Activated naive CD4-positive, alpha-beta T cell treated with Interleukin-2 at 50 U/mL for 16 hours (primary cell): ENCODE measurements around the gene COL4A1.

ENCODE experiments used
- DNase-seq: peaks from one replicate; pipeline ENCODE4 v3.0.0-alpha.2; 2020

The COL4A1 gene

DNA sequence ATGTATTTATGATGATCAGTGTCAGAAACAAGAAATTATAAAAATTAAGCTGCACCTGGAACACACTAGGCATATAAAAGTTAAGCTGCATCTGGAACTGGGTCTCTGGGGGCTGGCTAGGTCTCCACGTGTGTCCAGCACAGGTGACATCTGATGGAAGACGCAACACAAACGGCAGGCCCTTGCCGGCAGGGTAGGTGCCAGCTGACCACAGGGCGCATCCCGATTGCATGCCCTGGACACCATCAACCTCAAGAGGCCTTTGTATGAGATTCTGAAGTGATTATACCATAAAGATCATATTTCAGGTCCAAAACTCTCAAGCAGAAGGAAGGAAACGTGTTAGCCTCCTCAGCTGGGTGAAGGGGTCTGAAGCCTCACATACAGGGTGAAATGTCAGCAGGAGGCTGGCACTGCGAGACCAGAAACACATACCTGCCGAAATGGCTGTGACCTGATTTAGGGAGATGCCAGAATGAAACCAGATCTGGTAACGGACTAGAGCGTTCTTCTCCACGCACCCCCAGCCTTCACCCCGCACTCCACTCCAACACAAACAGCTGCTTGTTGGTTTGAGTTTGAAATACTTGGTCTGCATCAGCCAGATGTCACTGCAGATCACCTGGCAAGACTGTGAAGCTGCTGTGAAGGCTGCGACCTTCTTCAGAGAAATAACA is 37.3 kb downstream of the COL4A1 start:
- DNase-seq = no peak

DNA sequence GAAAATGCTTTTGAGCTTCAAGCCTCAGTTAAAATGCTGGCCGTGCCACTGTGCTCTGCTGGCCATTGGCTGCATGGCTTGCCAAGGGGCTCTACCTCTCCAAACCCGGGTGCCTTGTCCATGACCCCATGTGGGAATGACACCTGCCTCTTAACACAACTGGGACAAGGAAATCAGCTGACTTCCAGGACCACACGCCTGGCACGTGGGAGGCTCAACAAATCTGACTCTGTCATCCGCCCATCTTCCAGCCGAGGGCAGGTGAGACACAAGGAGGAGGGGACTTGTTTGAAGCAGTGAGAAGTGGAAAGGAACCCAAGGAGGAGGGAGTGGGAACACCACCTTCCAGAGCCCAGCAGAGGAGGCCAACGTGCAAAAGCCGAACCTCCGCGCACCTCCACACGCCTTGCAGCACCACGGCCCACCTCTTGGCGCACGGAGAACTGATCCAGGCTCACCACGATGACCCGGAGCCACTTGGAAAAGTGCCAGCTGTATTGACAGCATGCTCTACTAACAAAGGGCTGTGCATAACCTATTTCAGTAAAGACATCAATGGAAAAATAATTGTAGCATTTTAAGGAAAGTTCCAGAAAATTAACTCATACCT is 38.3 kb downstream of the COL4A1 start:
- DNase-seq = no peak

DNA sequence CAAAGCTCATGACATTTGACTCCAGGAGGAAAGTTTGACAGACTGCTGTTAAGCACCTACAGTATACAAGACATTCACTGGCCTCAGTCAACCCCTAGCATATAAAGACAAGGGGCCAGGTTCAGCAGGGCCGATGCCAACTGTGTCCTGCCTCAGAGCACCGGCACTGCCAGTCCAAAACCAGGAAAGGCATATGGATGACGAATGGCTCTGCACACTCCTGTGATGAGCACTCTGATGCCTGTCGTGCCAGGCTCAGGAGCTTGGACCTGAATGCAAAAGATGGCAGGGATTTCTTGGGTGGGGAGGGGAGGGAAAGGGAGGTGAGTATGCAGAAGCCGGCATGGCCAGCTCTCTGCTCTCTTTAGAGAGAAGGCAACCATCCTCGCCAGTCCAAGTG is 38.9 kb downstream of the COL4A1 start:
- no peak for DNase-seq

DNA sequence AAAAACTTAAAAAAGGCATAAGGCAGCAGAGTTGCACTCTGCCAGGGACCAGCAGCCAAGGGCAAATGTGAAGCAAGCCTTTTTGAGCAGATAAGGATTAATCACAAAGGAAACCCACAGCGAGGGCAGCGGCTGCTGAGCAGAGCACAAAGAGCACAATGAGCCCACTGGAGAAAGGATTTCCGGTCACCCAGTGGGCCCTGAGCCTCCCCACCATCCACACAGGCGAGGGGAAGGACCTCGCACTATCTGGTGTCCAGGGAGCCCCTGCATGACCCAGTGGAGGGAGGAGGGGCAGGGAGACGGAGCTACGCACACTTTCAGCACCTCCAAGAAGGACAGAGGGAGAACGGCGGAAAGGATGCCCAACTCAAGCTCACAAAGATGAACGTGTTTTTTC is 40.0 kb downstream of the COL4A1 start:
- DNase-seq = no peak

DNA sequence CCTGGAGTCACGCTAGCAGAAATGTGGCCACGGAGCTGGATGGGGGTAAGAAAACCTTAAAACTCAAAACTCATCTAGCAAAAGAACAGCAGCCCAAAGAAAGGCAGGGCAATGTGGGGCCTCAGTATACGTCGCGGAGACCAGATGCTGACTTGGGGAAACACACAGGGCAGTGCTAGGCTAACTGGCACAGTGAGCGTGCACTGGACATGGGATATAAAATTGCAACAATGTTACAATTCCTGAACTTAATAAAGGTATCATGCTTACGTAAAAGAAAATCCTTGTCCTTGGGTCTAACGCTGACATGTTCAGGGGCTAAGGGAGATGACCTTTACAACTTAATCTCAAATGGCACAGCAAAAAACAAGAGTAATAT is 40.5 kb downstream of the COL4A1 start:
- no peak for DNase-seq

DNA sequence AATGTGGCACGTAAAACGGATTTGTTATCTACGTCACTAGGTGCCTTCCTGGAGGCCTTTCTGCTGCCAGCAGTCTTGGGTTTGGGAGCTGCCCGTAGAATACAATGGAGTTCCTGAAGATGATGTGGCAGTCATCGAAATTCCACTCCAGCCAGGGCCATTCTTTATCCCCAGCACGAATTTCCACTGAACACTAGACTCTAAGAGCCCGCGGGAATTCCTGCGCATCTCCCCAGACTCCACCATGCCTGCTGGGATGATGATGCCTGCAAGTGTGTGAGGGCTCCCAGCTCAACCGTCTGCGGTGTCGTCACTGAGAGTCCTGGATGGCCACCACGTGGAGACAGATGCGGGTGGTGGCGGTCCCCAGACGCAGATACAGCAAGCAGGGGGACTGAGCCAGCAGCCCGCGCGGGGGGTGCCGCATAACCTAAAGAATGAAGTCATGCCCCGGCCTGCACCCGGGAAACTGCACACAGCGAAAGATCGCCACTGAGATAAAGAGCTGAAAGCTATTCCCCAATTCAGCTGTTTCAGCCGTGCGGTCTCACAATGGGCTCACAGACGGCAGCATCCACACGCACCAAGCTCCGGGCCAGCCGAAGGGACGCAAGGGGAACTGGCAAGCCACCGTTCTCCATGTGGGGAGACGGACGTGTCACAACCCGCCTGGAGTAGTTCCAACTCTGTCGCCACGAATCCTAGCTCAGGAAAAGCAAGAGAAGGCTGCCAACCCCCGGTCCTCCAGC is 41.1 kb downstream of the COL4A1 start:
- DNase-seq = no peak

DNA sequence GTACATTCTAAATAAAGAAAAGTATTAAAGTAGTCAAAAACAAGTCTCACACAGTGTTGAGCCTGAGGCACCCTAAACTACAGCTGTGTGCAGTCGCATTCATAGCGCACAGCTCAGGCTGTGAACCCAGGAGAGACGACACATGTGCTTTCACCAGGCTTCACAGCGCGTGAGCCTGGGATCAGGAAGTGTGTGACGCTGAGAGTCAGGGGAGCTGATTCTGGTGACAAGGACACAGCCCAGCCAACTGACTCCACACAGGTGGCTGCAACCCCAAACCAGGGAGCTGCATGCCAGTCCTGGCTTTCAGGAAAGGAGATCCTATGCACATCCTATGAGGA is 41.6 kb downstream of the COL4A1 start:
- DNase-seq = no peak

DNA sequence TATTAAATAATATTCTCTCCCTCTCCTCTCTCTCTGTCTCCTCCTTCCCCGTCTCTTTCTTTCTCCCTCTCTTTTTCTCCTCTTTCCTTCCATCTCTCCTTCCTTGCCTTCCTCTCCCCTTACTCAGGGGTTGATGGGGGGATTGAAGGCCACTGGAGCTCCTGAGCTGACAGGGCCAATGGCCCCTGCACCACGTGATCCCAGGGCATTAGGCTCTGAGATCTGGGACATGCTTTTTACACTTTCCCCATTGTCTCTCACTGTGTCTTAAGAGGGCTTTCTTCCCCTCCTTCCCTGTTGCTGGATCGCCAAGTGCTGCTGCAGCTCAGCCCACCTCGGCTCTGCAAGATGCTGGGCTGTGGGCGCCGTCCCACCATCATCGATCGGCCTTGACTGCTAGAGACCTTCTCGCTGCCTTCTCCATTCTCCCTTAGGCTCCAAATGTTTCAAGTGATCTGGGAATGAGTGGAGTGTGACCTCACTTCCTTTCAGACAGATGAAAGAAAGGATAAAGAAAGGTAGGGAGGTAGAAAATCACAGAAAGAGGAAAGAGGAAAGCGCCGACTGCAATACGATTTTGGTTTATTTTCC is 42.2 kb downstream of the COL4A1 start:
- no peak for DNase-seq

DNA sequence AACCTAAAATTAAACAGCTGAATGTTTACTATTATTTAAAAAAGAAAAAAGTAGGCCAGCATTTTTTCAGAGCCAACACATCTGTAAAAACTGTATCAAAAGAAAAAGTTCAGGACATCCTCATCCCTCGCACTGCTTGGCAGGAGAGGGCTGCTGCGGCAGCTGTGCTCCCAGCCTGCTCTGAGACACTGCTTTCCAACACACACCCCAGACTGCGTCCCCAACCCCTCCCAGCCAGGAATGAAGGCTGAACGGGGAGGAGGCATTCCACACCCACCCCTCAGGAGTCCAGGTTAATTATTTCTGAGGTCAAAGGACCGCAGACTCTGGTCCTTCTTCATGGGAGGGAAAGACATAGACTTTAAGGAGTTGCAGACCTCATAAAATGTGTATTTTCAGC is 43.1 kb downstream of the COL4A1 start:
- DNase-seq = no peak

DNA sequence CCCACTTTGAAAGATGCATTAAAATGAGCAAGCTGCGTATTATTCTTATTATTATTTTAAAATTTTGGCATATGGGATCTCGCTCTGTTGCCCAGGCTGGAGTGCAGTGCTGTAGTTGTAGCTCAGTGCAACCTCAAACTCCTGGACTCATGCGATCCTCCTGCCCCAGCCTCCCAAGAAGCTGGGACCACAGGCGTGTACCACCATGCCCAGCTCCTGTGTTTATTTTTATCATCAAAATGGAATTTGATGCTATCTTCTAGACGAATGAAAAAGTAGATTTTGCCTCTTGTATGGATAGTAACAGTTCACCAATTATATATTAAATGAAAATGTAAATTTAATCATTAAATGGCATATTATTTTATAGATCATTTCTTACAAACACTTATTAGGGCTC is 43.6 kb downstream of the COL4A1 start:
- no peak for DNase-seq

DNA sequence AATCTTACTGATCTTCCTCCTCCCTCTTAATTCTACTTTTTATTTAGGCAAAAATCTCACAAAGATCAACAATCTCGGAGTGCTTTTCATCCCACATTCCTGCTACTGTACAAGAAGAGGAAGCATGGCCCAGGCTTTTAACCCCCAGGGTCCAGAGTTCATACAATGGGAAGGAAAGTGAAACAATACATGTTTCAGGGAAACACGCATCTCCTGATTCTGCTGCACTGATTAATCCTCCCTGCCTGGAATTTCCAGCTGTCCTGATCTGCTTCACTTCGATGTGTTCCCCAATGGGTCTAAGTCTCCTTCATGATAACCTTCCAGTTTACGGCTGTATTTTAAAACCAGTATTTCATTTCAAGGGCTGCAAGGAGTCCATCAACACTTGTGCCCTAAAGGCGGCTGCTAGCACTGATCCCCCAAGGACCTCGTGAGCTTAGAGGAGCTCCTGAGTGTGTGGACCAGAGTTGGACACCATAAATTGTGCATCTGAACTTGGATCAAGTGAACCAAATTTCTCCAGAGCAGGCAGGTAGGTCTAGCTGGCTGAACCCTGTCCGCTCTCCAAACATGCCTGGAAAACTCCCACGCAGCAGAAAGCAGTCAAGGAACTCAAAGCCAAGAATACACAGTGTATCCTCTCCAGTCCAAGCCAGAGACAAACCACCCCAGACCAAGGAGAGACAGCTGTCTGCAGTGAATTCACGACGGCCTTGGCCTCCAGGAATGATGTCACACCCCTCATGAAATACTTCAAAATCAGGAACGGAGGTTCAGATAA is 44.3 kb downstream of the COL4A1 start:
- DNase-seq = no peak

DNA sequence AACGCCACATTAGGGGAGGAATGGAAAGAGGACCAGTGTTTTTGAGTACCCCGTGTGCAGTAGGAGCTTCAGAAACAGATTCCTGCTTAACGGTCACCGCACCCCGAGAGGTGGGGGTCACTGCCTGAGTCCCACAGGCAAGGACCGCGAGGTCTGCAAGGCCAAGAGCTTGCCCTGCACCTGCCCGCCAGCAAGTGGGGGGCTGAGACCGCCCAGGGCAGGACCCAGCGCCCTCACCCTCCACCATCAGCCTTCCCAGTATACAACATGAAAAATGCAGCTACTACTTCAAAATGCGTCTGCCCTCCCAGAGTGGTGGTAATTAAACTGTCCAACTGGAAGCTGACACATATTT is 44.9 kb downstream of the COL4A1 start:
- DNase-seq = no peak

DNA sequence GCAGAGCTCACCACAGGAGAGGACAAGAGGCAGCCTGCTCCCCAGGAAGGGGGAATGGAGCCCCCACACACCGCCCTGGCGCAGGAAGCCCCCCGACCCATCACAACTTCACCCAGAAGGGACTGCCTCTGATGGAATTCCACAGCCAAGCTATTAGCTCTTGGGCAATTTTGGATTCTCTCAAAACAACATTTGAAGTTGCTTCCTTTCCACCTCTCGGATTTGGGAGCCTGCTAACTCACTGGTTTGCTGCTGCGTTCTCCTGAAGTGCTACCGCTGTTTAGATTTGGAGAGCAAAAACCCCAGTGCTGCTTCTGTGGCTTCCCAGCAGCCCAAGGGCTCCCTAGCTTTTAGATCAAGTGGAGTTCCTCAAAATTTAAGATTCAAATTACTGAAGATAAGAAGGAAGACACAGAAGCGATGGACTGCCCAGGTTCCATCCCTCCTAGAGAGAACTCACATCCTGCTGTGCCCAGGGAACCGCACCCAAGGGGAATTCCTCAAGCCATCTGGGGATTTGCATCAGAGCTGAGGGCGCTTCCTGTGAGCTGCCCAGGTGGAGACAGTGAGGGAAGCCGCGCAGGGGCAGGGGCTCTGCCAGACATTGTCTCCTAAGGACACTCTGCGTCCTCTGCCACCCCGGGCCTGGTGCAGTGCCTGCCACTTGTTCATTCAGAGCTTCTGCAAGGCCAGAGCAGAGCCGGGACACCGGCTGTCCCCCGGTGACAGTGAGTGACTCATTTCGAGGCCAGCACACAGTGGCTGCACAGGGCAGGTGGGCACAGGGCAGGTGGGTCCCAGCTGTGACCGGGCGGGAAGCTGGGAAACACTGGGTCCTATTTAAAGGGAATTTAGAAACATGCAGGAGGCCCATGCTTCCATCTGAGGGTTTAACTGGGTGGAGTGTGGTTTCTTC is 45.5 kb downstream of the COL4A1 start:
- no peak for DNase-seq

DNA sequence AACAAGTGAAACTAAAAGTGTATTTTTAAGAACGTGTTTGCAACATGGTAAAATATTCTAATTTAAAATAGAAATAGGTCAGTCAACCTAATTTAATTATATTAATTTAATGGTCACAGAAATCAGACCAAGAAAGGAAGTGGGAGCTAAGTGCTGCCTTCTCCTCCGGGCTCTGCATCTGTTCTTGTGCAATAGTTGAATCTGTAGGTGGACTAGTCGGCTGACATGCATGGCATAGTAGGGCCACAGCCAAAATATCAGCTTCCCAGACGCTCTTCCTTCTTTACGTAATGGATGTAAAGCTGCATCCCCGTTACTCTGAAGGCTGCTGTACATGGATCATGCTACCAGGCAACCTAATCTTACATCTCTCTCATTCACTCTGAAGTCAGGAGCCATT is 47.3 kb downstream of the COL4A1 start:
- DNase-seq = no peak

DNA sequence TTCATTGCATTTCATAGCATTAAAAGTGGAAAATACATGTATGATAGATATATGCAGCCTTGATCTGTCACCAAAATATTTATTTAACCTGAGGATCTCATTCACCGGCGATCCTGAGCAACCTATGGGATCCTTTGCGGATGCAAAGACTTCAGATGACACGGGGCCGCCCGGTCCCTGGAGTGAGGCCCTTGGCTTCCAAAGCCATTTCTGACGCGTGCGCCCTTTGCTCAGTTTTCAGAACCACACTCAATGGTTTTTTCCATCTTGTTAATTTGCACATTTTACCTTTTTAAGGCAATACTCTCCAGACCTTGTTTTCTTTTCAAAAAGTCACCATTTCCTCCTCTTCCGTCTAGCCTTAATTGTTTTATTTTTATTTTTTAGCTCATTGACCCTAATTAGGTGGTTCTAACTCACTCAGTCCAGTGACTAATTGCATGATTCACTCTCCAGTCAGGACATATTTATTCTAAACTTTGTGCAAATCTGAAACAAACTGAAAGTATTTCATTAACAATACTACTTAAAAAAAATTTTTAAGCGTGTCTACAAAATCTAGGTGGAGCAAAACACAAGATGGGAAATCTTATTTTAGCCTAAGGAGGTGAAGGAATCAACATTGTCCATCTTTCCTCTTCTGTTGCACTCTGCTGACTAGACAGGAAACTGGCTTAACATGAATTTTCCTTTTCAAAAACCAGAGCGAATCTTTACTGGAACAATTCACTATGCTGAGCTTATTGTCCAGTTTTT is 47.9 kb downstream of the COL4A1 start:
- DNase-seq = no peak

DNA sequence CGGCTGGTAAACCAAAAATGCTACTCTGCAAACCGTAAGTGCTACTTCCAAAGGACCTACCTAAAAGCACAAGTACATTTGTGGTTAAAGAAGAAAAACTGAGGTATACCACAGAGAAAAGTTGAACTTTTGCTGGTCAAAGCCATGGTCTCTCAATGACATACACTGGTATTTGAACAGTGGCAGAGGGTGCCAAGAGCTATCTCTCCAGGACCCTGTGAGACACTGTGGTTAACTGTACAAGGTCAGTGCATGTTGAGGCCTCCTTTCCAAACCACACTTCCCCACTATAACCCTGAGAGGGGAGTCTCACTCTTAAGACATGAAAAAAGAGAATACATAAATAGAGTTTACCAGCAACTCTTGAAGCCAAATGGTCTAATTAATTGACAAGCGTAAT is 49.5 kb downstream of the COL4A1 start:
- no peak for DNase-seq

DNA sequence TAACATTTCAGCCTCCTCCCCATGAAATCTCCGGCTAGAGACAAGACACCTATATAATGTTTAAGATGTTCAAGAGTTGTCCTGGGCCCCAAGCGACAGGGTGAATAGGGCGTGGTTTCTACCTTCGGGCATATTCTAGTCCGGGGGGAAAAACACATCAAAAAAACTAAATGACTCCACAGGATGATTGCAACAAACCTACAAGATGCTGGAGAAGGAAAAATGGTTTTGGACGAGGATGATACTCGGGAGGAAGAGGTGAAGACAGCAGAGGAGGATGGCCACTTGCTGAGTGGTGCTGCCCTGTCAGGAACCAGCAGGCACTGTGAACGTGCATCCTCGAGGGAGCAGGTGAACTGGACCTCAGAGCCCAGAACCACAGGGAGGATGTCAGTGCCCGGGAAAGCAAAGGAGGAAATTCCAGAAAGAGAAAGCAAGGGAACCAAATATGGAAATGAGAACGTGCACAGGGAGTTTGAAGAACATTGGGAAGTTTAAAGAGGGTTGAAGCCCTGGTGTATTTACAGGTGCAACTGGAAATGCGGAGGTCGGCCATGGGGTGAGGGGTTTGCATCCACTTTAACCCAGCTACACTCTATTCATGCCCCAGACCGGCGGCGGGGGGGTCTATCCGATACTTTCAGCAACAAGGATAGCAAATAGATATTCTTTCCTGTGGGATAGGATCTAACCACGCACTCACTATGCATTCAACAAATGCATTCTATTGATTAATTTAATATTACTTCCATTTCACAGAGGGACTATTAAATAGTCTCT is 50.6 kb downstream of the COL4A1 start:
- DNase-seq = no peak

DNA sequence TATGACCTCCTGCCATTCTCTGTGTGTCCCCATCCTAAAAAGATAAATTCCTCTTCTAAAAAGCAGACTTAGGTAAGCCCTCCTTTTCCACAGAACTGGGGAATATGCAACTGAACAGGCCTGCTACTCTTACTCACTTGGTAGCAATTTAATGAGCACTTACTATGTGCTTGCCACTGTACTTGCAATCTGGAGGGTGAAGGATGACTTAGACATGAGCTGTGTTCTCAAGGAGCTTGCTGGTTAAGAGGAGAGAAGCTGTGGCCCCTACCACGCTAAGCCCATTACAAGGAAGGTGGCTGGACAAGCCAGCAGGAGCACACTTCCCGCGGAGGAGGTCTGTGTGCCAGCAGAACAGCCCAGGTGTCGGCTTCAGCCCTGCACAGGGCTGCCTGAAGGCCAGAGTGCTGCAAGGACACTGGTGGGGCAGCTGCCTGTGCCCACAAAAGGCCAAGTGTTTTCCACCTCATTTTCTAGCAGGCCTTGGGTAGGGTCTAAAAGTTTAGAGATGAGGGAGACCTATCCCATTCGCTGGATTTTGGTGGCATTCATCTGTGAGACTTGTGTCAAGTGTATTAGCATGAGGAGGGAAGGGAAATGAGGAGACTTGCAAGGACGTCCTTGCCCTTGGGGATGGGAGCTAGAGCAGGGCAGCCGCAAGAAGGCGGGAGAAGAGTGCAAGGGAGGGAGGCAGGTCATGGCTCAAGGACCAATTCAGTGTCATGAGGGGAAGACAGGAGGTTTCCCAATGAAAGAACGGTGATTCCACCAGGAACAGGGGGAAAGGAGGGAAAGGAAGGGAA is 52.0 kb downstream of the COL4A1 start:
- no peak for DNase-seq

DNA sequence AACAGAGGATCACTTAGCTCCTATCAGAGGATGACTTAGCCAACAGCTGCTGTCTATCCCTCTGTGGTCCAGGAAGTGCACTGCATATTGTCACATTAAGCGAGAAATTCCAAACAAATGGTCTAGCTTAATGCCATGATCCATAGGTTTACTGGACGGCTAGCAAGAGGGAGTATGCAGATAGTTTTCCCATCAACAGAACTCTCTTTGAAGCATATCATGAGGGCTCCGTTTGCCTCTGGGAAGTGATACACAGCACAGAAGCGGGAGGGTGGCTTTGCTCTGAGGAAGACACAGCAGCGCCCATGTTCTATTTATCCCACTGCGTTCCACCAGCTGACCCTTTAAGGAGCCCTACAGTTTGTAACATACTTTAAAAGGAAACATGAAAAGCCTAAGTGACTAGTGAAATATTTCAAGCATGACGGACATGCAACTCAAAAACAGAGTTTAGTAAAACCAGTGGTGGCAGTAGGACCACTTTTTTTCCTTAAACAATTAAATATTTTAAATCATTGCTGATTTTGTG is 52.7 kb downstream of the COL4A1 start:
- DNase-seq = no peak
